GM23248 (cell line): ENCODE data around the gene GNPTAB. TPM values are rescaled to one million over a fixed set of nuclear protein-coding genes. Genes with fewer than 3 reads are reported as not detected.

Source experiments
- DNase-seq: peaks from one replicate; pipeline ENCODE4 v3.0.0-alpha.2; 2015
- H2AFZ ChIP-seq: fragments of 200-600 bp; sonication (generic); 2 replicates; pipeline ENCODE4 v1.6.1; 2016; ENCODE audit warnings: antibody characterized with exemption
- H3F3A ChIP-seq: fragments of 200-600 bp; sonication (generic); 2 replicates; pipeline ENCODE4 v1.6.1; 2016; ENCODE audit warnings: mild to moderate bottlenecking, antibody characterized with exemption, mixed run types; ENCODE audit not compliant: insufficient read depth
- H3K27ac ChIP-seq: fragments of 200-600 bp; sonication (generic); 2 replicates; pipeline ENCODE4 v1.5.1; 2016; ENCODE audit warnings: mild to moderate bottlenecking
- H3K27me3 ChIP-seq: fragments of 200-600 bp; sonication (generic); replicated peaks from 2 replicates; pipeline ENCODE4 v1.6.1; 2016; ENCODE audit warnings: mild to moderate bottlenecking; ENCODE audit not compliant: insufficient read depth
- H3K36me3 ChIP-seq: fragments of 200-600 bp; sonication (generic); 2 replicates; pipeline ENCODE4 v1.6.1; 2016; ENCODE audit warnings: low read depth, mild to moderate bottlenecking
- H3K4me1 ChIP-seq: fragments of 200-600 bp; sonication (generic); 2 replicates; pipeline ENCODE4 v1.6.1; 2016; ENCODE audit warnings: mild to moderate bottlenecking; ENCODE audit not compliant: insufficient read depth
- H3K4me2 ChIP-seq: fragments of 200-600 bp; sonication (generic); one replicate; pipeline ENCODE4 v1.6.1; 2016; ENCODE audit warnings: mild to moderate bottlenecking; ENCODE audit not compliant: unreplicated experiment
- H3K4me3 ChIP-seq: fragments of 200-600 bp; sonication (generic); 2 replicates; pipeline ENCODE4 v1.5.1; 2016; ENCODE audit warnings: mild to moderate bottlenecking
- H3K79me2 ChIP-seq: fragments of 200-600 bp; sonication (generic); 2 replicates; pipeline ENCODE4 v1.6.1; 2016; ENCODE audit warnings: mild to moderate bottlenecking; ENCODE audit not compliant: insufficient read depth
- H3K9ac ChIP-seq: fragments of 200-600 bp; sonication (generic); 2 replicates; pipeline ENCODE4 v1.6.1; 2016; ENCODE audit warnings: mild to moderate bottlenecking
- H3K9me2 ChIP-seq: fragments of 200-600 bp; sonication (generic); 2 replicates; pipeline ENCODE4 v1.6.1; 2016; ENCODE audit warnings: mixed run types, mild to moderate bottlenecking, moderate library complexity; ENCODE audit not compliant: insufficient read depth
- H3K9me3 ChIP-seq: fragments of 200-600 bp; sonication (generic); one replicate; pipeline ENCODE4 v1.6.1; 2017; ENCODE audit warnings: low read depth
- H4K20me1 ChIP-seq: fragments of 200-600 bp; sonication (generic); 2 replicates; pipeline ENCODE4 v1.6.0; 2016; ENCODE audit not compliant: insufficient read depth
- EZH2 ChIP-seq: fragments of 200-600 bp; sonication (generic); IDR thresholded peaks from 2 replicates; pipeline ENCODE4 v1.6.1; 2018; ENCODE audit warnings: antibody characterized with exemption, mild to moderate bottlenecking; ENCODE audit not compliant: insufficient read depth, poor library complexity, severe bottlenecking
- EZH2phosphoT487 ChIP-seq: fragments of 200-600 bp; sonication (generic); IDR thresholded peaks from 2 replicates; pipeline ENCODE4 v1.6.1; 2018; ENCODE audit warnings: antibody characterized with exemption, moderate library complexity, mild to moderate bottlenecking, low read depth; ENCODE audit not compliant: insufficient read depth
- WGBS, 2 experiments: methylation state at CpG; one replicate each; pipeline ENCODE4 v1.1.6; 2015 to 2017; ENCODE audit warnings: low lambda C conversion rate in 2 of 2, low coverage in 1 of 2; ENCODE audit errors: missing lambda C conversion rate in 2 of 2; 5-methylcytosine and 5-hydroxymethylcytosine counted together
- in situ Hi-C: fragments of 300-500 bp; cut with MboI; formaldehyde crosslinking; loops from 2 replicates; pipeline ENCODE4 v1.15.0; 2020
- polyA plus RNA-seq: library from polyadenylated mRNA; unstranded; fragments of >200 nt; fragmentation: Nextera tagmentation; extraction: Ambion mirVana; gene quantifications from 2 replicates; pipeline ENCODE4 v1.2.1, GENCODE V29; 2016
- total RNA-seq: library from RNA; depleted of rRNA; stranded (reverse); fragments of >200 nt; shearing (Covaris generic); gene quantifications from 2 replicates; pipeline ENCODE4 v1.2.3, GENCODE V29; 2014

GNPTAB gene
- total and polyA plus RNA-seq, 2 experiments from 2014 or later, result 20.6 to 23.3 TPM

- Histone ChIP-seq H2AFZ (no peak overlapping the region), H3K27ac (no peak overlapping the region), H3K9me3 (no peaks in the 10 kb centered on the region), H3K27me3 (no peaks in the 10 kb centered on the region), H4K20me1 (no peaks in the 10 kb centered on the region), H3K79me2 (no peaks in the 10 kb centered on the region), H3K4me3 (no peak overlapping the region), H3K36me3 (no peaks in the 10 kb centered on the region), H3K9ac (no peak overlapping the region), H3F3A (peaks cover 45% of the 10 kb centered on the region), H3K4me1 (peaks cover 59% of the 10 kb centered on the region), H3K4me2 (no peak overlapping the region), H3K9me2 (no peaks in the 10 kb centered on the region)
- WGBS, 2 experiments, result 98 to 100% methylated on average over 3 of the region's 3 CpGs
- TF ChIP-seq EZH2 (no peak), EZH2phosphoT487 (no peak)
- no peak for DNase-seq
- in situ Hi-C loops, result no loop called here
Observed at GRCh38 chr12:101855976-101856375, 25.2 kb upstream of the GNPTAB start.

GRCh38 chr12:101855364-101855884 lies 24.7 kb upstream of the GNPTAB start:
- WGBS, 2 experiments, result 25 to 31% methylated on average over 3 of the region's 3 CpGs
- no peaks in the 10 kb centered on the region for H3K27me3 ChIP-seq
- no peaks in the 10 kb centered on the region for H3K36me3 ChIP-seq
- H3K4me2 ChIP-seq, result peak overlapping the region; percentile 18
- H3F3A ChIP-seq, result peaks cover 45% of the 10 kb centered on the region
- H3K9ac ChIP-seq, result no peak overlapping the region
- in situ Hi-C loops, result no loop called here
- H3K27ac ChIP-seq, result no peak overlapping the region
- H4K20me1 ChIP-seq, result no peaks in the 10 kb centered on the region
- peak; percentile 38 for DNase-seq
- H3K9me3 ChIP-seq, result no peaks in the 10 kb centered on the region
- H3K79me2 ChIP-seq, result no peaks in the 10 kb centered on the region
- peaks cover 55% of the 10 kb centered on the region for H3K4me1 ChIP-seq
- H3K4me3 ChIP-seq, result no peak overlapping the region
- no peaks in the 10 kb centered on the region for H3K9me2 ChIP-seq
- H2AFZ ChIP-seq, result peak overlapping the region; percentile 61; the same call in 1 of the 2 replicates
- TF ChIP-seq EZH2, result no peak
- TF ChIP-seq EZH2phosphoT487, result no peak

- in situ Hi-C loops, result no loop called here
- Histone ChIP-seq H3K9me3 (no peaks in the 10 kb centered on the region), H3K79me2 (no peaks in the 10 kb centered on the region), H3K36me3 (no peaks in the 10 kb centered on the region), H3K4me1 (peaks cover 48% of the 10 kb centered on the region), H2AFZ (peak overlapping the region; percentile 61; the same call in 1 of the 2 replicates), H3K9ac (no peak overlapping the region), H3K27ac (no peak overlapping the region), H3K27me3 (no peaks in the 10 kb centered on the region), H3K4me2 (no peak overlapping the region), H3F3A (peaks cover 38% of the 10 kb centered on the region), H3K9me2 (no peaks in the 10 kb centered on the region), H3K4me3 (no peak overlapping the region), H4K20me1 (no peaks in the 10 kb centered on the region)
- WGBS, 2 experiments, result 91 to 96% methylated on average over 1 of the region's 1 CpG
- TF ChIP-seq EZH2 (no peak), EZH2phosphoT487 (no peak)
- DNase-seq, result no peak
Observed at GRCh38 chr12:101854747-101855146, 24.0 kb upstream of the GNPTAB start.

- H3K4me2 ChIP-seq, result no peak overlapping the region
- no peaks in the 10 kb centered on the region for H4K20me1 ChIP-seq
- no peaks in the 10 kb centered on the region for H3K9me3 ChIP-seq
- peaks cover 35% of the 10 kb centered on the region for H3F3A ChIP-seq
- H3K27me3 ChIP-seq, result no peaks in the 10 kb centered on the region
- H3K4me1 ChIP-seq, result peaks cover 33% of the 10 kb centered on the region
- no peak overlapping the region for H3K9ac ChIP-seq
- no peak for DNase-seq
- no peaks in the 10 kb centered on the region for H3K9me2 ChIP-seq
- H3K79me2 ChIP-seq, result no peaks in the 10 kb centered on the region
- H3K27ac ChIP-seq, result no peak overlapping the region
- no peaks in the 10 kb centered on the region for H3K36me3 ChIP-seq
- no peak overlapping the region for H3K4me3 ChIP-seq
- in situ Hi-C loops, result no loop called here
- no peak overlapping the region for H2AFZ ChIP-seq
- TF ChIP-seq EZH2, result no peak
- no peak for TF ChIP-seq EZH2phosphoT487
Observed at GRCh38 chr12:101852998-101853397, 22.2 kb upstream of the GNPTAB start.

- peaks cover 6% of the 10 kb centered on the region for H3K4me1 ChIP-seq
- H3K79me2 ChIP-seq, result no peaks in the 10 kb centered on the region
- 63 to 69% methylated on average over 1 of the region's 1 CpG for WGBS, 2 experiments
- no peak overlapping the region for H3K9ac ChIP-seq
- H3K9me3 ChIP-seq, result no peaks in the 10 kb centered on the region
- no peak overlapping the region for H2AFZ ChIP-seq
- H4K20me1 ChIP-seq, result no peaks in the 10 kb centered on the region
- no peaks in the 10 kb centered on the region for H3K9me2 ChIP-seq
- in situ Hi-C loops, result no loop called here
- no peaks in the 10 kb centered on the region for H3K36me3 ChIP-seq
- H3K27ac ChIP-seq, result no peak overlapping the region
- H3K4me3 ChIP-seq, result no peak overlapping the region
- no peak for TF ChIP-seq EZH2phosphoT487
- no peak for TF ChIP-seq EZH2
- DNase-seq, result no peak
- H3K27me3 ChIP-seq, result no peaks in the 10 kb centered on the region
- H3F3A ChIP-seq, result peaks cover 10% of the 10 kb centered on the region
- no peak overlapping the region for H3K4me2 ChIP-seq
Observed at GRCh38 chr12:101850199-101850598, 19.4 kb upstream of the GNPTAB start.
